ENCODE data around the gene MRPL36. TPM values are rescaled to one million over a fixed set of nuclear protein-coding genes. Genes with fewer than 3 reads are reported as not detected.

MRPL36 gene
- total RNA-seq, 1 experiment from 2014 or later, result 61.2 TPM

Other genes starting within 250 kb of the MRPL36 start
- 75.8 to 84.3 TPM (median 77.4 TPM) in 3 replicates for gene NDUFS6, start 1.6 kb upstream of the MRPL36 start, total RNA-seq (2021)
- gene IRX4, start 83.1 kb upstream of the MRPL36 start, total RNA-seq (2021), result 7.0 to 9.0 TPM (median 7.6 TPM) in 3 replicates